Stimulated activated CD4-positive, alpha-beta T cell treated with anti-CD3 and anti-CD28 coated beads, TNF-alpha, amount 100 ng/mL, for 1 hour (primary cell): Measurements from ENCODE around the gene KRTAP3-2.

Experiments used
- DNase-seq, 3 donors: peaks; one replicate each; pipeline ENCODE4 v3.0.0-alpha.2; 2020; ENCODE audit warnings: low read depth in 3 of 3, low spot score in 1 of 3

KRTAP3-2 gene

GRCh38 chr17:40966848-40967247 lies 32.9 kb downstream of the KRTAP3-2 start, which contains the start of gene KRT39:
Gene KRT39, minus strand, starts transcription at chr17:40966948. Its CDS starts 92 bp downstream, at chr17:40966856.
- no peak for DNase-seq

GRCh38 chr17:40963838-40964237 lies 35.9 kb downstream of the KRTAP3-2 start:
- no peak for DNase-seq

- DNase-seq, result no peak
These were observed 37.6 kb downstream of the KRTAP3-2 start for GRCh38 chr17:40962059-40962561.

DNA sequence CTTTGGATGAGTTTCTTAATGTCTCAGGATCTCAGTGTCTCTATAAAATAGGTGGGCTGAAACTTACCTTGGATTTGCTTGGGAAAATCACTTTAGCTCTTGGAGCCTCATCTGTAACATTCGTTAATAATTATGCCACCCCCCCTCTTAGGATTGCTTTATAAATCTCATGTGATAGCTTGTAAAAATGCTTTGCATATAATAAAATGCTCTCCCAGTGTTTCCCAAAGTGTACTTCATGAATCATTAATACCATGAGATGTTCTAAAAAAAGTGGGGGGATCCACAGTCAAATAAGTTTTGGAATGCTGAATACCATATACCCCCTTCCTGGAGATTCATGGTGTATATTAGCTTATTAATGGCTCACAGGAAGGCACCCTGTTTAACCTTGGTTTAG lies 38.1 kb downstream of the KRTAP3-2 start:
- no peak for DNase-seq

GRCh38 chr17:40960144-40960543 lies 39.6 kb downstream of the KRTAP3-2 start:
- DNase-seq, result no peak

GRCh38 chr17:40958086-40958953 lies 41.4 kb downstream of the KRTAP3-2 start:
- no peak for DNase-seq

DNA sequence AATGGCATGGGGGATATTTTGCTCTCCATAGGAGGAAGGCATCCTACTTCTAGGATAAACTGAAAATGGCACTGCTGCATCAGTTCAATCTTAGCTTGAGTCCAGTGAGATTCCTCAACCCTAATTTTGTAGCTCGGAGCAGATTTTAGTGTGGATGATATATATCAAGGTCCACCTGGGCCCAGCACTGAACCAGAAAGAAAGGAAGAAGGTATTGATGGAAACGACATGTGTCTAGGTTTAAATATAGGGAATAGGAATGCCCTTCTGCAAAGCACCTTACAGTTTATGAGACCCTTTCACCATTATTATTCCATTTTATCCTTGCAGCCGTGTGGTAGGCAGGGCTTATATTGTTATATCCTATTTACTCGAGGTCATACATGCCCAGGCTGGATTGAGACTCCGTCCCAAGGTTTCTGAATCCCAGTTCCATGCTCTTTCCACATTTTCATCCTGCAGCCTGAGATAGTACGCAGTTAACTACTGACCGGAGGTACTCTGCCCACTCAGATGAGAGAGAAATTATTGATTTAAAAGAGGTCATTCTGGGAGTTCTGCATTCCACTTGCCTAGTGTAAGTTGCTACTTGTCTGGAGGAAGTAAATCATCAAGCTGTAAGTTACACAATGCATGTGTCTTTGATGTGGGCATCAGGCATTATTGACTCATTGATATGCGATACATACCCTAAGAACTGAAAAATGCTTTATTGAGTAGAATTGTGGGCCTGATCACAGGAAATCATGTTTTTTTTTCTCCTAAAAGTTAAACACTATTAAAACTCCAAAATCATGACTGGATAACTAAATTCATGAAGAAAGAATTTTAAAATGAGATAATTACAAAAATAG lies 43.1 kb downstream of the KRTAP3-2 start:
- DNase-seq, result no peak

- no peak for DNase-seq
These were observed 45.8 kb downstream of the KRTAP3-2 start for GRCh38 chr17:40953881-40954280.

DNA sequence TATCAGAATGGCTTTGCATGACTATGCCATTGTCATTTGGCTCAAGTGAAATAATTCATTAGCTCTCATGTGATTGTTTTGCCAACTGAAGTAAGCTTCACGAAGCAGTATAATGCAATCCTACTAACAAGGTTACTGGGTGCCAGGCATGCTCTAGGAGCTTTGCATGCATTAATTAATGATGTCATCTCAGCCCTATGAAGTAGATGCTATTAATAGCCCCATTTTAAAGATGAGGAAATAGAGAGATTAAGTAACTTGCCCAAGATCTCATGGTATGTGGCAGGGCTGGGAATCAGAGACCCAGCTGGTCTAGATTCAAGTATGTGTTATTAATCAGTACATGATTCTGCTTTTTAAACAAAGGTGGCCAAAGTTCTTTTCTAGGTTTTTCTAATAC lies 47.0 kb downstream of the KRTAP3-2 start:
- no peak for DNase-seq

GRCh38 chr17:40952154-40952553 lies 47.6 kb downstream of the KRTAP3-2 start:
- DNase-seq, result no peak

DNA sequence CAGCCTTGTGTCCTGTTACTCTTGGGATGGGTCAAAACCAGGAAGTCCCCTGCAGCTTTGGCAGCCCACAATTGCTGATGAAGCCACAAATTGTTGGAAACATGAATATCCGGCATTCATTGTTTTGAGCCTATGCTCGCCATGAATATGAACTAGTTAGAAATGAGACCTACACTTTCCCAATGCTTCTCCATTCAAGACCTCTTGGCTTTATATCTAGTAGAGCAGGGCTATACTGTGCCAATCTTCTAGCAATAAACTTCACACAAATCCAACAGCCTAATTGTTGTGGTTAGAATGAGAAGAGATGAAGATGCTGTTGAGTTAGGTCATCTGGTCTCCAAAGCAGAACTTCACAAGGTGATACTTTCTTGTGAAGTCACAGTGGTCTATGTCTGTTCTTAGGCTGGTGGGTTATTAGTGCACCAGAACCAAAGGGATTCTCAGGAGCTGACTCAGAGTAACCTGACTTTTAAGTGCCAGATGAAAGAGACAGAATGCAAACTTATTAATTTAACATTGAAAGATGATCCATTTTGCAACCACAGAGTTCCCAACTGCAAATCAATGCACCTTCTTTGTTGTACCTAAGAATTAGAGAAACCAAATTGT lies 48.6 kb downstream of the KRTAP3-2 start:
- DNase-seq, result no peak

- DNase-seq, result no peak
These were observed 49.5 kb downstream of the KRTAP3-2 start for GRCh38 chr17:40950176-40950575.

GRCh38 chr17:40949418-40949817 lies 50.3 kb downstream of the KRTAP3-2 start:
- no peak for DNase-seq
